ENCODE measurements around the gene NGLY1. TPM values are rescaled to one million over a fixed set of nuclear protein-coding genes. Genes with fewer than 3 reads are reported as not detected.

NGLY1 gene
- total and polyA plus RNA-seq, 2 experiments from 2014 or later = 28.9 to 30.4 TPM

DNA sequence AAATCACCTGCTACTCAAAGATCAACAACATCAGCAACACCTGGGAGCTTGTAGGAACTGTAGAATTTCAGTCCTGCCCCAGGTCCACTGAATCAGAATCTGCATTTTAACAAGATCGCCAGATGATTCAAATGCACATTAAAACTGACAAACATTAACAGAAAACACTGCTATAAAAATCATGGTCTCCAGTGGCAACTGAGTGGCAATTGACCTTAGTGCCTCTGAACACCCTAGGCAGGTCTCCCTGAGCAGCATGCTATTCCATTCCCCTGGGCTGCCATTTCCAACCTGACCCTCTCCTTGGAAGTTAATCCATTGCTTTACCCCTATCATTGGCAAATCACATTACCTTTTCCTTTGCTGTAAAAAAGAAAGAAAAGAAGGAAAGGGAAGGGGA lies 95.5 kb downstream of the NGLY1 start:
- Histone ChIP-seq H3K79me2 (ENCODE audit: insufficient read depth) (no peaks in the 10 kb centered on the region), H3K4me2 (ENCODE audit: unreplicated experiment) (no peak overlapping the region), H3K4me1 (ENCODE audit: insufficient read depth) (no peaks in the 10 kb centered on the region), H3K36me3 (ENCODE audit: low read depth) (no peaks in the 10 kb centered on the region), H3K9ac (no peak overlapping the region), H3F3A (ENCODE audit: insufficient read depth) (no peaks in the 10 kb centered on the region), H2AFZ (no peak overlapping the region), H4K20me1 (ENCODE audit: insufficient read depth) (no peaks in the 10 kb centered on the region), H3K27ac (no peak overlapping the region), H3K27me3 (replicated peaks; ENCODE audit: insufficient read depth) (no peaks in the 10 kb centered on the region), H3K9me3 (ENCODE audit: low read depth) (no peaks in the 10 kb centered on the region), H3K4me3 (no peak overlapping the region), H3K9me2 (ENCODE audit: insufficient read depth) (no peaks in the 10 kb centered on the region)
- TF ChIP-seq EZH2 (IDR thresholded peaks at IDR 0.05; ENCODE audit: insufficient read depth, poor library complexity, severe bottlenecking) (no peak), EZH2phosphoT487 (IDR thresholded peaks at IDR 0.05; ENCODE audit: insufficient read depth, low read depth) (no peak)
- in situ Hi-C loops (cut with MboI) = no loop called here
- WGBS, 2 experiments (ENCODE audit: low coverage in 1 of 2, low lambda C conversion rate in 2 of 2, missing lambda C conversion rate in 2 of 2) = 65 to 68% methylated on average over 1 of the region's 1 CpG
- DNase-seq = no peak

DNA sequence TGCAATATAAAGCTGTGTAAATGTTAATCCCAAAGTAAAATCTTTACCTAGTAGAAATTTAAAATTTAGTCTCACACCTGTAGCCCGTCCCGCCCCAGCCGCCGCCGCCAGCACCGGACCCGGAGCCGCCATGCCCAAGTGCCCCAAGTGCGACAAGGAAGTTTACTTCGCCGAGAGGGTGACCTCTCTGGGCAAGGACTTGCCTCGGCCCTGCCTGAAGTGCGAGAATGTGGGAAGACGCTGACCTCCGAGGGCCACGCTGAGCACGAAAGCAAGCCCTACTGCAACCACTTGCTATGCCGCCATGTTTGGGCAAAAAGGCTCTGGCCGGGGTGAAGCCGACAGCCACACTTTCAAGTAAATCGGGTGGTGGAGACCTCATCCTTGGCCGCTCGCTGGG lies 96.5 kb downstream of the NGLY1 start:
- Histone ChIP-seq H3K4me1 (ENCODE audit: insufficient read depth) (no peaks in the 10 kb centered on the region), H3F3A (ENCODE audit: insufficient read depth) (no peaks in the 10 kb centered on the region), H3K4me2 (ENCODE audit: unreplicated experiment) (no peak overlapping the region), H4K20me1 (ENCODE audit: insufficient read depth) (no peaks in the 10 kb centered on the region), H3K9me2 (ENCODE audit: insufficient read depth) (no peaks in the 10 kb centered on the region), H2AFZ (no peak overlapping the region), H3K9ac (no peak overlapping the region), H3K9me3 (ENCODE audit: low read depth) (no peaks in the 10 kb centered on the region), H3K4me3 (no peak overlapping the region), H3K27me3 (replicated peaks; ENCODE audit: insufficient read depth) (no peaks in the 10 kb centered on the region), H3K27ac (no peak overlapping the region), H3K79me2 (ENCODE audit: insufficient read depth) (no peaks in the 10 kb centered on the region), H3K36me3 (ENCODE audit: low read depth) (no peaks in the 10 kb centered on the region)
- DNase-seq = no peak
- in situ Hi-C loops (cut with MboI) = no loop called here
- no peak for TF ChIP-seq EZH2phosphoT487 (IDR thresholded peaks at IDR 0.05; ENCODE audit: insufficient read depth, low read depth)
- no peak for TF ChIP-seq EZH2 (IDR thresholded peaks at IDR 0.05; ENCODE audit: insufficient read depth, poor library complexity, severe bottlenecking)
- WGBS, 2 experiments (ENCODE audit: low coverage in 1 of 2, low lambda C conversion rate in 2 of 2, missing lambda C conversion rate in 2 of 2) = 83 to 85% methylated on average over 23 of the region's 23 CpGs

DNA sequence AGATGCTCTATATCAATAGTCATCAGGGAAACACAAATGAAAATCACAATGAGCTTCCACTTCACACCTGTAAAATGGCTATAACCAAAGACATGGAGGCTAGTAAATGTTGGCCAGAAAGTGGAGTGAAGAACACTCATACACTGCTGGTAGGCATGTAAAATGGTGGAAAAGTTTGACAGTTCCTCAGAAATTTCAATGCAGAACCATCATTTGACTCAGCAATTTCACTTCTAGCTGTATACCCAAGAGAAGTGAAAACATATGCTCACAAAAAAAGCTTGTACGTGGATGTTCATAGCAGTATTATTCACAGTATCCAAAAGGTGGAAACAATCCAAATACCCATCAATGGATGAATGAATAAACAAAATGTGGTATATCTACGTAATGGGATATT lies 99.4 kb downstream of the NGLY1 start:
- H3K36me3 ChIP-seq (ENCODE audit: low read depth) = no peaks in the 10 kb centered on the region
- no peaks in the 10 kb centered on the region for H3K9me3 ChIP-seq (ENCODE audit: low read depth)
- H3K27ac ChIP-seq = no peak overlapping the region
- in situ Hi-C loops (cut with MboI) = no loop called here
- no peak overlapping the region for H2AFZ ChIP-seq
- H3K4me3 ChIP-seq = no peak overlapping the region
- H3K4me2 ChIP-seq (ENCODE audit: unreplicated experiment) = no peak overlapping the region
- DNase-seq = no peak
- no peaks in the 10 kb centered on the region for H3F3A ChIP-seq (ENCODE audit: insufficient read depth)
- no peaks in the 10 kb centered on the region for H4K20me1 ChIP-seq (ENCODE audit: insufficient read depth)
- no peaks in the 10 kb centered on the region for H3K27me3 ChIP-seq (replicated peaks; ENCODE audit: insufficient read depth)
- TF ChIP-seq EZH2phosphoT487 (IDR thresholded peaks at IDR 0.05; ENCODE audit: insufficient read depth, low read depth) = no peak
- TF ChIP-seq EZH2 (IDR thresholded peaks at IDR 0.05; ENCODE audit: insufficient read depth, poor library complexity, severe bottlenecking) = no peak
- WGBS, 2 experiments (ENCODE audit: low coverage in 1 of 2, low lambda C conversion rate in 2 of 2, missing lambda C conversion rate in 2 of 2) = 35 to 51% methylated on average over 2 of the region's 2 CpGs
- H3K79me2 ChIP-seq (ENCODE audit: insufficient read depth) = no peaks in the 10 kb centered on the region
- H3K4me1 ChIP-seq (ENCODE audit: insufficient read depth) = no peaks in the 10 kb centered on the region
- H3K9me2 ChIP-seq (ENCODE audit: insufficient read depth) = no peaks in the 10 kb centered on the region
- H3K9ac ChIP-seq = no peak overlapping the region

DNA sequence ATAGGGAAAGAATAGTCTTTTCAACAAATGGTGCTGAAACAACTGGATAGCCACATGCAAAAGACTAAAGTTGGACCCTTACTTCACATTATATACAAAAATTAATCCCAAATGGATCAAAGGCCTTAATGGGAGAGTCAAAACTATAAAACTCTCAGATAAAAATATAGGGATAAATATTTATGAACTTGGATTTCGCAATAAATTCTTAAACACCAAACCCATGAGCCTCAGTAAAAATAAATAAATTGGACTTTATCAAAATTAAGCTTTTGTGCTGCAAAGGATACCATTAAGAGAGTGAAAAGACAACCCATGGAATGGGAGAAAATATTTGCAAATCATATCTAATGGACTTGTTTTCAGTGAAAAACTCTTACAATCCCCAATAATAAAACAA lies 99.8 kb downstream of the NGLY1 start:
- Histone ChIP-seq H4K20me1 (ENCODE audit: insufficient read depth) (no peaks in the 10 kb centered on the region), H3K27ac (no peak overlapping the region), H3K4me1 (ENCODE audit: insufficient read depth) (no peaks in the 10 kb centered on the region), H3K36me3 (ENCODE audit: low read depth) (no peaks in the 10 kb centered on the region), H3K27me3 (replicated peaks; ENCODE audit: insufficient read depth) (no peaks in the 10 kb centered on the region), H3K4me3 (no peak overlapping the region), H2AFZ (no peak overlapping the region), H3K9me3 (ENCODE audit: low read depth) (no peaks in the 10 kb centered on the region), H3K9me2 (ENCODE audit: insufficient read depth) (no peaks in the 10 kb centered on the region), H3F3A (ENCODE audit: insufficient read depth) (no peaks in the 10 kb centered on the region), H3K9ac (no peak overlapping the region), H3K79me2 (ENCODE audit: insufficient read depth) (no peaks in the 10 kb centered on the region), H3K4me2 (ENCODE audit: unreplicated experiment) (no peak overlapping the region)
- DNase-seq = no peak
- in situ Hi-C loops (cut with MboI) = no loop called here
- 67 to 70% methylated on average over 1 of the region's 1 CpG for WGBS, 2 experiments (ENCODE audit: low coverage in 1 of 2, low lambda C conversion rate in 2 of 2, missing lambda C conversion rate in 2 of 2)
- TF ChIP-seq EZH2 (IDR thresholded peaks at IDR 0.05; ENCODE audit: insufficient read depth, poor library complexity, severe bottlenecking) (no peak), EZH2phosphoT487 (IDR thresholded peaks at IDR 0.05; ENCODE audit: insufficient read depth, low read depth) (no peak)
